Stimulated activated naive B cell treated with anti-CD40 and anti-IgM and Interleukin-4, amounts not matched to agents 10 μg/mL and 1 μg/mL and 100 μg/mL, for 72 hours (primary cell): ENCODE data around the gene EPOP.

ENCODE experiments used
- ATAC-seq, 2 donors: fragments of 150-1000 bp; cut with Tn5 transposase; replicated peaks; 2 replicates each; pipeline ENCODE4 v1.10.0; 2021; ENCODE audit warnings: moderate library complexity in 1 of 2
- DNase-seq: peaks from one replicate; pipeline ENCODE4 v3.0.0; 2021
- H3K27ac Mint-ChIP-seq: one replicate; pipeline ENCODE4 v1.8.0; 2022; ENCODE audit warnings: mild to moderate bottlenecking, mixed read lengths
- H3K27me3 Mint-ChIP-seq, 2 donors: one replicate each; pipeline ENCODE4 v1.8.0; 2022; ENCODE audit warnings: mixed read lengths in 2 of 2
- H3K36me3 Mint-ChIP-seq, 2 donors: one replicate each; pipeline ENCODE4 v1.8.0; 2022; ENCODE audit warnings: mixed read lengths in 2 of 2, mild to moderate bottlenecking in 1 of 2
- H3K4me1 Mint-ChIP-seq, 2 donors: one replicate each; pipeline ENCODE4 v1.8.0; 2022; ENCODE audit warnings: mixed read lengths in 2 of 2, mild to moderate bottlenecking in 1 of 2
- H3K4me3 Mint-ChIP-seq, 2 donors: one replicate each; pipeline ENCODE4 v1.8.0; 2022; ENCODE audit warnings: mild to moderate bottlenecking in 2 of 2, mixed read lengths in 2 of 2, moderate library complexity in 1 of 2
- H3K9me3 Mint-ChIP-seq, 2 donors: one replicate each; pipeline ENCODE4 v1.8.0; 2022; ENCODE audit warnings: mixed read lengths in 2 of 2, mild to moderate bottlenecking in 1 of 2

EPOP gene

GRCh38 chr17:38672788-38673706 lies 1.7 kb downstream of the EPOP start:
- Mint-ChIP-seq H3K27ac (peak overlapping the region; percentile 42), H3K4me3 (peak overlapping the region; percentile 67 to 70), H3K27me3 (peaks cover 38 to 40% of the 10 kb centered on the region in 2 donors), H3K4me1 (peaks cover 40 to 56% of the 10 kb centered on the region in 2 donors), H3K9me3 (no peaks in the 10 kb centered on the region), H3K36me3 (peaks cover 0 to 6% of the 10 kb centered on the region in 2 donors)
- no peak for DNase-seq
- no peak for ATAC-seq

DNA sequence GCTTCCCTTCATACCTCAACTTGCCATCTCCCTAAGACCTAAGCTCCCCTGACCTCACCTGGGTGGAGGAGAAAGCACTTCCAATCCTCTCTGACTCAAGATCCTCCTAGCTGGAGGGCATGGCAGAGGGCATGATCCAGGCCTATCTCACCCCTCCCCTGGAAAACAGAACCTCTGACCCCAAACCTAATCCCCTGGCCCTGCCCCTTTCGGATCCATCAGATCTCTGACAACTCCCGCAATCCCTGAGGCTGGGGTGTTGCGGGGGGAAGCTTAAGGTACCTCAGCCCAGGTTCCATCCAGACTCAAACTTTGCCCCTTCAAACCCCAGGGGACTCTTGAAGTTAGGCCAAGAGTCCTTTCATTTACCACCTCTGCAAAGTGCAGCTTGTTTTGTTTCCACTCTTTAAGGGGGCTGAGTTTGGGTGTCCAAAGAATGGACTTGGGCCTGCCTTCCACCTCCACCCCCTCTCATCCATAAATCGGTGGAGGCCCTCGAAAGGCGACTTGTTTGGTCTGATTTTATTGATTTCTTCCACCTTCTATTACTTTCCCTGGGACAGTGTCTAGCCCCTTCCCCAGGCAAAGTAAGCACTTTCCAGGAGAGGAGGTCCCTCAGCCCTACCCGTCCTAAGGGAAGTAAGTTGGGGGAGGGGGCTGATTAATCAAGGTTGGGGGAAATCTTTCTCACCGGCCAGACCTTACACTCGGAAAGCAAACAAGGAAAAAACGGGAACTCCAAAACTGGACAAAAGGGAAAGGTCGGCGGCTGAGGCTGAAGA lies 2.6 kb downstream of the EPOP start:
- Mint-ChIP-seq H3K27ac (peak overlapping the region; percentile 80), H3K4me1 (peaks cover 43 to 53% of the 10 kb centered on the region in 2 donors), H3K27me3 (peaks cover 46 to 48% of the 10 kb centered on the region in 2 donors), H3K4me3 (peak overlapping the region; percentile 6 to 31), H3K9me3 (no peaks in the 10 kb centered on the region), H3K36me3 (peaks cover 0 to 6% of the 10 kb centered on the region in 2 donors)
- no peak for DNase-seq
- ATAC-seq: no peak

- Mint-ChIP-seq H3K36me3 (peaks cover 0 to 6% of the 10 kb centered on the region in 2 donors), H3K27me3 (peaks cover 50 to 52% of the 10 kb centered on the region in 2 donors), H3K4me1 (peaks cover 22 to 29% of the 10 kb centered on the region in 2 donors), H3K4me3 (no peak overlapping the region), H3K9me3 (no peaks in the 10 kb centered on the region), H3K27ac (peak overlapping the region; percentile 83)
- ATAC-seq (no peak), DNase-seq (no peak)
These were observed 5.2 kb downstream of the EPOP start for GRCh38 chr17:38669520-38669919.

DNA sequence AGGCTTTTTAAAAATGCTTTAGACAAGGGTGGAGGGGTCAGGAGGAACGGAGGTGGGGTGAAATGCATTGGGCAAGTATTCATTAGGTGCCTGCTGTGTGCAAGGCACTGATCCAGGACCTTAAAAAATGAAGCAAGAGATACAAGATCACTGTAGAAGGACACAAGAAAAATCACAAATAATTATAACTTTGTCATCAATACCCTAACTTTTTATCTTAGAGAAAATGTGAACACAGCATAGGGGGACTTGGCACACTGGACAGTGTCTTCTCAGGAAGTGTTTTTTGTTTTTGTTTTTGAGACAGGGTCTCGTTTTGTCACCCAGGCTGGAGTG lies 7.0 kb downstream of the EPOP start:
- DNase-seq: no peak
- Mint-ChIP-seq H3K4me3 (no peak overlapping the region), H3K27ac (no peak overlapping the region), H3K4me1 (peaks cover 19 to 24% of the 10 kb centered on the region in 2 donors), H3K36me3 (peaks cover 1 to 6% of the 10 kb centered on the region in 2 donors), H3K9me3 (peaks cover 0 to 1% of the 10 kb centered on the region in 2 donors), H3K27me3 (peaks cover 59 to 65% of the 10 kb centered on the region in 2 donors)
- no peak for ATAC-seq

DNA sequence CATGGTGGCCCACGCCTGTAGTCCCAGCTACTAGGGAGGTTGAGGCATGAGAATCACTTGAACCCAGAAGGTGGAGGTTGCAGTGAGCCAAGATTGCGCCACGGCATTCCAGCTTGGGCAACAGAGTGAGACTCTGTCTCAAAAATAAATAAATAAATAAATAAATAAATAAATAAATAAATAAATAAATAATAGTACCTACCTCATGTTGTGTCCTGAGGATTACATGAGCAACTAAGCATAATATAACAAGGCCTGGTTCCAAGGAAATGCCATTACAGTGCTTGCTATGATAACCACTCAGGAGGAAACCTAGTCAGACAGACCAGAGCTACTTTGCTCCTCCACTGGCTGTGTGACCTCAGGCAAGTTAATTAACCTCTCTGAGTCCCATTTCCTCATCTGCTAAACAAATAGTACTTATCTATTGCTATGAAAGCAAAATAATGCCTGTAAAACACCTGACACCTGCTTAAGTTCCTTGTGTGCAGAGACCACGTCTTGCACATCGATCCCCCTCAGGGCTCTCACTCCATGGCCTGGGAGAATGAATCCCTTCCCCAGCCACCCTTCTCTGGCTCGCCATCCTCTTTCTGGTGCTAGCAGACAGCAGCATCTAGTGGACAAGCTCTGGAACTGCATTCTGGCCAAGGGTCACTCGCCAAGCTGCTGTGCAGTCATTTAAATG lies 7.5 kb downstream of the EPOP start:
- Mint-ChIP-seq H3K9me3 (peaks cover 0 to 1% of the 10 kb centered on the region in 2 donors), H3K4me1 (peaks cover 16 to 19% of the 10 kb centered on the region in 2 donors), H3K36me3 (peaks cover 1 to 4% of the 10 kb centered on the region in 2 donors), H3K27me3 (peaks cover 60 to 65% of the 10 kb centered on the region in 2 donors), H3K4me3 (no peak overlapping the region), H3K27ac (no peak overlapping the region)
- peak; percentile 43 for DNase-seq
- peak; percentile 72 to 74 for ATAC-seq

GRCh38 chr17:38663964-38664644 lies 10.7 kb downstream of the EPOP start:
- Mint-ChIP-seq H3K4me3 (no peak overlapping the region), H3K27me3 (peaks cover 46 to 65% of the 10 kb centered on the region in 2 donors), H3K27ac (no peak overlapping the region), H3K9me3 (peaks cover 0 to 1% of the 10 kb centered on the region in 2 donors), H3K4me1 (peaks cover 4 to 6% of the 10 kb centered on the region in 2 donors), H3K36me3 (peaks cover 0 to 1% of the 10 kb centered on the region in 2 donors)
- ATAC-seq: no peak
- no peak for DNase-seq

DNA sequence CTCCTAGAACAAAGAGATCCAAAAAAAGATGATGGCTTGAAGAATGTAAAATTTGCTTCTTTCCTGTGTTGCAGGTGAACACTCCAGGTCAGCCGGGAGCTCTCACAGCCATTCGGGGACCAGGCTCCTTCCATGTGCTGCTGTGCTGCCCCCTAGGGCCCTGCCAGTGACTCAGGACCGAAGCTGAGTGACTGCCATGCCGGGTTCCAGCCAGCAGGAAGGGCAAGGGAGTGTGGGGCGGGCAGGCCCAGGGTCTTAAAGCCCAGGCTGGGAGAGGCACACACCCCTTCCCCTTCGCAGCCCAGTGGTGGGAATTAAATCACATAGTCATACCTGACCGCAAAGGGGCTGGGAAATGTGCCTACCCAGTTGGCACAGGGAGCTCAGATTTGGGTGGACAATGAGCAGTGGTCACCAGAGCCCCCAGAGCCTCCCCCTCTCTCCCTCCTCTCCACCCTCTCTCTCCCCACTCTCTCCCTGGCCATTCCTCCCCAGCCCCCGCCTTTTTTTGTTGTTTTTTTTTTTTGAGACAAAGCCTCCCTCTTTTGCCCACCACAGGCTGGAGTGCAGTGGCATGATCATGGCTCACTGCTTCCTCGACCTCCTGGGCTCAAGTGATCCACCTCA lies 11.5 kb downstream of the EPOP start:
- ATAC-seq (peak; percentile 84 to 91), DNase-seq (peak; percentile 36)
- peaks cover 0 to 1% of the 10 kb centered on the region in 2 donors for H3K36me3 Mint-ChIP-seq
- no peak overlapping the region for H3K4me3 Mint-ChIP-seq
- peaks cover 10 to 13% of the 10 kb centered on the region in 2 donors for H3K4me1 Mint-ChIP-seq
- no peak overlapping the region for H3K27ac Mint-ChIP-seq
- H3K27me3 Mint-ChIP-seq: peaks cover 46 to 65% of the 10 kb centered on the region in 2 donors
- peaks cover 0 to 1% of the 10 kb centered on the region in 2 donors for H3K9me3 Mint-ChIP-seq

GRCh38 chr17:38660097-38661025 lies 14.4 kb downstream of the EPOP start:
- H3K9me3 Mint-ChIP-seq: peaks cover 0 to 1% of the 10 kb centered on the region in 2 donors
- H3K27me3 Mint-ChIP-seq: peaks cover 55 to 76% of the 10 kb centered on the region in 2 donors

DNA sequence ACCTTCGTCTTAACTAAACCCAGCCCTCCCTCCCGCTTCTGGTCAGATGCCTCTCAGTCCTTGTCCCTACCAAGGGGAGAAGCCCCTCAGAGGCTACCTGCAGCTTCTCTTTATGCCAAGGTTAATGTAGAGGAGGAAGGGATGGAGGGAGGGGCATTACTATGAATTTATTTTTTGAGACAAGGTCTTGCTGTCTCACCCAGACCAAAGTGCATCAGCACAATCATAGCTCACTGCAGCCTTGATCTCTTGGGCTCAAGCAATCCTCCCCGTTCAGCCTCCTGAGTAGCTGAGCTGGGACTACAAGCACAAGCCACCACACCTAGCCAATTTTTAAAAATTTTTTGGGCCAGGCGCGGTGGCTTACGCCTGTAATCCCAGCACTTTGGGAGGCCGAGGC lies 15.3 kb downstream of the EPOP start:
- peaks cover 0 to 1% of the 10 kb centered on the region in 2 donors for H3K9me3 Mint-ChIP-seq
- H3K4me1 Mint-ChIP-seq: peaks cover 11 to 13% of the 10 kb centered on the region in 2 donors
- peaks cover 50 to 77% of the 10 kb centered on the region in 2 donors for H3K27me3 Mint-ChIP-seq
- ATAC-seq: no peak
- no peak for DNase-seq
- no peak overlapping the region for H3K4me3 Mint-ChIP-seq
- H3K27ac Mint-ChIP-seq: no peak overlapping the region
- H3K36me3 Mint-ChIP-seq: peaks cover 0 to 1% of the 10 kb centered on the region in 2 donors

More at GRCh38 chr17:38660097-38661025, 14.4 kb downstream of the EPOP start:
- DNase-seq (no peak), ATAC-seq (no peak)
- no peak overlapping the region for H3K4me3 Mint-ChIP-seq
- H3K4me1 Mint-ChIP-seq: peaks cover 7 to 9% of the 10 kb centered on the region in 2 donors
- H3K27ac Mint-ChIP-seq: no peak overlapping the region
- H3K36me3 Mint-ChIP-seq: peaks cover 0 to 1% of the 10 kb centered on the region in 2 donors

DNA sequence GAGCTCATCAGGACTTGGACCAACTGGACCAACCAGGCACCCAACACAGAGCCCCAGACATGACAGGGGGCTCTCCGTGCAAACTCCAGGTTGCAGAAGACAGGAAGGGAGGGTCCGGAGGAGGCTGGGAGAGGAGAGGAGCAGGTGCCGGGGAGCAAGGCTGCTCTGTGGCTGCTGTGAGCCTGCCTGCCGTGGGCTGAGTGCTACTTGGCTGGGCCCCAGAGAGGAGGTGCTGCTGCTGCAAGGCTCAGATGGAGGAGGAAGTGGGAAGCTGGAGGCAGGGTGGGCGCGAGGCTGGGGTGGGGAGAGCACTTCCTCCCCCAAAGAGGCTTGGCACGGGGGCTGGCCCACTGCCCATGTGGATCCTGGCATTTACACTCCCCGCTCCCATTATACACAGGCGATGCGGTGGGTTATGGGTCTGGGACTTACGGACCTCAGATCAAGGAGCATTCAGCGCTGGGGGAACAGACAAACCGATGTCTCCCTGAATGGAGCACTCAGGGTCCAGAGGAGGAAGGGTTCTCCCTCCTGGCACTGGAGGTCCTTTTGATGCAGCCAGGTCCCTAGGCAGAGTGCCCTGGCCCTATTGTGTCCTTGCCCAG lies 15.9 kb downstream of the EPOP start:
- H3K4me3 Mint-ChIP-seq: peak overlapping the region in 1 of 2 donors; percentile 0
- H3K36me3 Mint-ChIP-seq: no peaks in the 10 kb centered on the region
- no peak for DNase-seq
- H3K27ac Mint-ChIP-seq: no peak overlapping the region
- peaks cover 17 to 19% of the 10 kb centered on the region in 2 donors for H3K4me1 Mint-ChIP-seq
- H3K9me3 Mint-ChIP-seq: no peaks in the 10 kb centered on the region
- peak in 1 of 2 donors; percentile 27 for ATAC-seq
- peaks cover 44 to 77% of the 10 kb centered on the region in 2 donors for H3K27me3 Mint-ChIP-seq

GRCh38 chr17:38657824-38658740 lies 16.7 kb downstream of the EPOP start:
- DNase-seq (no peak), ATAC-seq (no peak)
- no peaks in the 10 kb centered on the region for H3K9me3 Mint-ChIP-seq
- peaks cover 46 to 77% of the 10 kb centered on the region in 2 donors for H3K27me3 Mint-ChIP-seq
- no peak overlapping the region for H3K4me3 Mint-ChIP-seq
- no peak overlapping the region for H3K27ac Mint-ChIP-seq
- no peaks in the 10 kb centered on the region for H3K36me3 Mint-ChIP-seq
- H3K4me1 Mint-ChIP-seq: peaks cover 18 to 22% of the 10 kb centered on the region in 2 donors
